T1000 (cell line): ENCODE results near the gene RCOR3.
"Not testable (repeated sequence)": the region's sequence is repeated elsewhere in the genome, so short reads cannot be mapped to it uniquely, and the experiment has no call there.

Source experiments
- DNase-seq: peaks from one replicate; lab custom pipeline; 2025; ENCODE audit warnings: mixed read lengths; lab: John Stamatoyannopoulos, UW

The RCOR3 gene

DNA sequence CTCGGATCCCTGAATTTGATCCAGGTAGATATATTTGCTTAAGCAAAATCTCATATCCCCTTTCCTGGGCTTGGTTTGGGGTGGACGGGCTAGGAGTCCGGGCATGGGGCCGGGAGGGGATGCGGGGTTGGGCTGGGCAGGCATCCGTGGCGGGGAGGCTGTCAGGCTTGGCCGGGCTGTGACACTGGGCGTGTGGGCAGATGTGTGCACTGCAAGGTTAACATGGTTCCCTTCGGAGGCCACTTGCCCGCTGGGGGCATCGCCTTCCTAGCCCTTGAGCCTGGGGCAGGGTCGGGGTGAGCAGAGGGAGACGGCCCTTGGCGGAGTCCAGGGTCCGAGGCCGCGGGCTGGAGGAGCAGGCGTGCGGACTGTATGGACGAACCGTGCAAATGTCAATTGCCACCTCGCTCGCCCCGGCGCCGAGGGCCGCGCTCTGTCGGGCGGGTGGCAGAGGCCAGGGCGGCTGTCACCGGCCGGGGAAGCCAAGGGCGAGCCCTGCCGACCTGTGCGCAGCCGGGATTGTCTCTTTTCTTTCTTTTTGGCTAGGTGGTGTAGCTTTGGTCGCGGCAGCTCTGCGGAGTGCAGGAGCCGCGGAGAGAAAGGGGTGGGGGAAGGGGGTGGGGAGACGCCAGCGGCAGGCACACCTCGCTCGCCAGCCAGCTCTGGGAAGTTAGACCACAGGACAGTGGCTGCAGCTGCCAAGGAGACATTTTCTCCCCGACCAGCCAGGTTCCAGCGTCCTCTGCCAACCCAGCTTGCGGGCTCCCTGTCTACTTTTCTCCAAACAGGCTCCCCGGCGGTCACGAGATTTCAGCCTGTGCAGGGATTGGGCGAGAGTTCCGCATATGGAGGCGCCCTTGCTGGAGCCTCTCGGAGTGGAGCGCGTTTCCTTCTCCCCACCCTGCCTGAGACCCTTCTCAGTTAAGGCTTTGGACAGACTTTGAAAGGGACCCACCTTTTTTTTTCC, 1.3 kb downstream of the RCOR3 start:
- peak; percentile 46 for DNase-seq

DNA sequence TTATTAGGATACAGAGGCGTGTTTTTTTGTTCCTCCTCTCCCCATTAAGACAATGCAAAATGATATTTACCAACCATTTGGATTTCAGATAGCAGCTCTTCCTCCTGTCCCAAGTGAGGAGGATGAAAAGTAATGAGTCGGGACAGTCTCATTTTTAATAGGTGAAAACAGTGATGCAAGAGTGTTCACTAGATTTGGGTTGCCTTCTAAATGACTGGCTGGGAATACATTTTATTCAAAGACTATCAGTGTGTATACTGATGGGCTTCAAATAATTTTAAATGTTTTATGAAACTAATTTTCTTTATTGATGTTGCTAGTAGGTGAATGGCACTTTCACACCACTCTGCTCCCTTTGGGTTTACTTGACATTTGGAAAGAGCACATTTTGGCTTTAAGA, 2.1 kb downstream of the RCOR3 start:
- DNase-seq = no peak

DNA sequence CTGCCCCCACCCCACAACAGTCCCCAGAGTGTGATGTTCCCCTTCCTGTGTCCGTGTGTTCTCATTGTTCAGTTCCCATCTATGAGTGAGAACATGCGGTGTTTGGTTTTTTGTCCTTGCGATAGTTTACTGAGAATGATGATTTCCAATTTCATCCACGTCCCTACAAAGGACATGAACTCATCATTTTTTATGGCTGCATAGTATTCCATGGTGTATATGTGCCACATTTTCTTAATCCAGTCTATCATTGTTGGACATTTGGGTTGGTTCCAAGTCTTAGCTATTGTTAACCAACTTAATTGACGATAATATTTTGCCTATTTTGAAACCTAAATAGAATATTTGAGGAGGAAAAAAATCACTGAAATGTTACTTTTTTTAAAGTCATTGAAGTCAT, 3.9 kb downstream of the RCOR3 start:
- not testable (repeated sequence) for DNase-seq

DNA sequence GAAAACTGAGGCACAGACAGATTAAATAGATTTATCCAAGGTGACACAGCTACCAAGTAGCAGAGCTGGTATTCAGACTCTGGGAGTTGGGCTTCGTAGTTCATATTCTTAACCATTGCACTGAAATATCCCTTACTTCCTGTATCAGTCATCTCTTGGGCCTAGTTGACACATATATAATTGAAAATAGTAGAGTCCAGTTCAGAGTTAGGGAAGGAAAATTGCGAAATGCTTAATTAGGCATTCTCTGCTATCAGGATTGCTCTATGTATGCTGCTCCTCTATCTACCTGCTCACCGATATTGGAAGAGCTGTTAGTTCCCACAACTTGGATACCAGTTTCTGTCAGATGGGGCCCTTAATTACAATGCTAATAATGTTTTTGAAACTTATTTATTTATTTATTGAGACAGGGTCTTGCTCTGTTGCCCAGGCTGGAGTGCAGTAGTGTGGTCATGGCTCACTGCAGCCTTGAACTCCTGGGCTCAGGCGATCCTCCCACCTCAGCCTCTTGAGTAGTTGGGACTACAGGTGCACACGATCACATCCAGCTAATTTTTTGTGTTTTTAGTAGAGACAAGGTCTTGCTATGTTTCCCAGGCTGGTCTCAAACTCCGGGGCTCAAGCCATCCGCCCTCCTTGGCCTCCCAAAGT, 8.2 kb downstream of the RCOR3 start:
- DNase-seq = no peak

DNA sequence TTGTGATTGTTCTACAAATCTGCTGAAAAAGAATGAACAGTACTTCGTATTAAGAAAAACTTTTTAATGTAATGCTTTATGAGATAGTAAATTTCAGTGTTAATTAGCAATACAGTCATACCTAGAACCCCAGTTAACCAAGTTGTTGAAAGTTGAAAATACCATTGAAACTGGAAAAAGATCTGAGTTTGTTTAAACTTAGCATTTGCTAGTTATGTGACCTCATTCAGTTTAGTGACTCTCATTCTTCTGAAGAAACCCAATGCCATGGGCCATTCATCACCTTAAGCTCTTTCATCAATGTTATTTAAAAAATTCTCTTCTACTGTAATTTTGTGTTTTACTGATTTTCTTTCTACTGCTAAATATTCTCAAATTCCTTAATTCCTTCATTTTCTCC, 20.2 kb downstream of the RCOR3 start:
- no peak for DNase-seq

DNA sequence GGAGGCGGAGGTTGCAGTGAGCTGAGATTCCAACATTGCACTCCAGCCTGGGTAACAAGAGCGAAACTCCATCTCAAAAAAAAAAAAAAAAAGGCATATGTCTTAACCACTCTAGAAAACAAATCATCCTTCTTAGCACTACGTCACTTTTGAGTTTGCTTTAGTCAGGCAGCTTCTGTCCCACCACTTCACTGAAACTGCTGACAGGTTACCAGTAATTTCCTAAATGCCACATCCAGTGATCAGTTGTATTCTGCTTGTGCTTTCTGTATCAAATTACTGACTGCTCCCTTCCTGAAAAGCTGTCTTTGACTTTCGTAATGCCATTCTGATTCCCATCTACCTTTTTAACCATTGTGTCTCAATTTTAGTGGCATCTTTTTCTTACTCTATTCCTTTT, 21.7 kb downstream of the RCOR3 start:
- no peak for DNase-seq

DNA sequence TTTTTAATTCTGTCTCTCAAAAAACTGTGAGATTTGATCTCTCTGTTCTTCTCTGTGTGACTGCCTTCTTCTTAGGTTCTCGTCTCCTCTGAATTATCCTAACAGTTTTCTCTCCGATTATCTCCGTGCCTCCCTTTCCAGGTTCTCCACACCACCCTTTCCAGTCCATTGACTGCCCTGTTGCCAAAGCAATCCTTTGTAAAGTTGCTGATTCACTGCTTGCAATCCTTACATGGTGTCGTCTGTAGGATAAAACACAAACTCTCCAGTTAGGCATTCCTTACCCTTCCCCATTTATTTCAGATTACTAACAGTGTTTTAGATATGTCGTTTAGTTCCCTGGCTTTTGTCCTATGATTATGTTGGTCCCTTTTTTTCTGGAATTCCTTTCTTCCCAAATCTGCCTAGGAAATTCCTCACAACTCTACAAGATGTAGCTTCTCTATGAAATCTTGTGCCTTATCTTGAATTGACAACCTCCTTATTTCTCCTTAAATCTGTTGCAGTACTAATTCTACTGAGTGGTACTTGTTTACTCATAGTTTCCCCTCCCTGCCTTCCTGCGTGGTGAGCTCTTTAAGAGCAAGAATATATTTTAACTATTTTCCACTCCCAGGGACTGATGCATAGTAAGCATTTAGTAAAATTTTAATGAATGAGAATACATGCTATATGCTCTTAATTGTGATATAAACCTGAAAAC, 22.3 kb downstream of the RCOR3 start:
- DNase-seq = no peak

DNA sequence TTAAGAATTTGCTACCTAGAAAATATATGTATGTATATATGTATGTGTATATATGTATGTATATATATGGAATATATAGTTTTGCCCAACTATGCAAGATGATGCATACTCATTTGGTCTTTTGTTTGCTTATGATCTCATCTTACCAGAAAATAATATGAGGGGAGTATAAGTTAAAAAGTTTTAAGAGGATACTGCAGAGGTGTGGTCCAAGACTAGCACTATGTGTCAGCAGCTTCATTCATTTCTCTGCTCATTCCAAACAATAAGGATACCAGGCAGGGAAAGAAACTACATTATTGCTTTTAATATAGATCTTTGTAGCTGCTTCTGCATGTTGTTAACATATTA, 22.8 kb downstream of the RCOR3 start:
- no peak for DNase-seq

DNA sequence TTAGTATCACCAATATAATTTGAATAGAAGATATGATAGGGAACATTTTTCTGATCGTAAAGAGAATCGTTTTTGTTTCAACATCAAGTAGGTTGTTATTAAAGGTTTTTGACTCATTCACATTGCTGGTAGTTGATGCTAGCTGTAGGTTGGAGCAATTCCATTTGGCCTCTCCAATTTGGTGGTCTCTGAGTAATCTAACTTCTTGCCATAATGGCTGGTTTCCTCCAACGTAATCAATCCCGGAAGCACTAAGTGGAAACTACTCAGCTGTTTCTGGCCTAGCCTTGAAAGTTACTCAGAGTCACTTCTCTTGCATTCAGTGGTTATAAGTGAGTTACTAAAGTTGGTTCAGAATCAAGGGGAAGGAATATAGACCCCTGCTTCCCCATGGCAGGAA, 26.0 kb downstream of the RCOR3 start:
- no peak for DNase-seq

DNA sequence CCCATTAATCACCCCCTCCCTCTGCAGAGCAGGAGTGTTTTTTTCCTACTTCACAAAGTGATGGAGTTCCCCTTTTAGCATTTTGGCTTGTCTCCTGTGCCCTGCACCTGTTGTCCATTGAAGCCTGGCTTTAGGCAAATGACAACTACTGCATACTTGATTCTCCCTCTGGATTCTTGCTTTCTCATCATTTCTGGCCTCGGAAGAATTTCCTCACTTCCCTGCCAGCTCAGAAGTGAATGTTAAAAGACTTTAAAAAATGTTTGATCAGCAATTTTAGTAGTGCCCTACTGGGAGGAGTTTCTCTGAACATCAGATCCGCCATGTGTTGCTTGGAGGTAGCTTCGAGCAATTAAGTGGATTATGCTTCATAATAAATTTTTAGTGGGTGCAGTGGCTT, 28.1 kb downstream of the RCOR3 start:
- DNase-seq = no peak

DNA sequence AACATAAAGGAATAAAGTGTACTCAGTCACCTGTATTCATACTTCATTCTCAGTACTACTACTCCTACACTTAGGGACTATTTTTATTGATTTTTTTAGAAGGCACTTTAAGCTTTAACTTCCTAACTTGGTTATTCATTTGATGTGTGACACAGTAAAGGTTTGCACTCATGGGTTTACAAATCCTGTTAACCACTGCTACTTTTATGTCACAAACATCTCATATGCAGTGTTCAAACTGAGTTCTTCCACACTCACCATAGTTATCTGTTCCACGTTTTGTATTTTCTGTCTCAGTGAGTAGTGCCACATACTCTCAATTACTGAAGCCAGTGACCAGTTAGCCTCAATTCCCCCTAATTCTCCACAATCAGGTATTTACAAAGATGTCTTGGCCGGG, 33.2 kb downstream of the RCOR3 start:
- DNase-seq = no peak

DNA sequence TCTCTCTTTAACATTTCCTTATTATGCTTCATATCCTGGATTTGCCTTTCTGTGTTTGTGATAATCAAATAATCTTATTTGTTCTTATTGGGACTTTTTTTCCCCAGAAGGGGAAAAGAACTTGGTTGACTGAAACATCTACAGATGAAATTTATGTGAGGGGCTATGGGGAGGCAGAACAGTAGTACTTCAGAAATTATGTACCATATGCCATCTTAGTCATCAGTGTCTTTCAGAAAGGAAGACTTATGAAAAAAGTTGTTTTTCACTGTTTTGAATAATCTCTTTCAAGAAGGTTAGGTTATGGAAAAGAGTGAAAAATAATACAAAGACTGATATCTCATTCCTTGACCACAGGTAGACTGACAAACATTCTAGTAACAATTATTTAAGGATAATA, 37.2 kb downstream of the RCOR3 start:
- DNase-seq = no peak

DNA sequence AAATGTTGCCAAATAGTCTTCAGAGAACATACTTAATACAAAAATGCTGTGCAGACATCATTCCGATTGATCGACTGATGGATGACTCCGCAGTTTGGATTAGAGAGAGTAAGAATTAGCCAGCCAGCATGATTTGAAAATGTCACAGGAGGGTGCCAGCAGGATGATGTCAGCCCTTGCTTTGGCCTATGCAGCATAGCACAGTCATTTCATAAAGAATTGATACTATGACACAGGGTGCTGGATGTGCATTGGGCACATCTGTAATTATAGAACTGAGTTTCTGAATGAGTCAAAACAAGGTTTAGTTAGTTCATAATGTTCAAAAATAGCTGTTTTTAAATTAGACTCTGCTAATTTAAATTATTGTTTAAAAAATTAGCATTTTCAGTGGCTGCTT, 45.9 kb downstream of the RCOR3 start:
- no peak for DNase-seq

DNA sequence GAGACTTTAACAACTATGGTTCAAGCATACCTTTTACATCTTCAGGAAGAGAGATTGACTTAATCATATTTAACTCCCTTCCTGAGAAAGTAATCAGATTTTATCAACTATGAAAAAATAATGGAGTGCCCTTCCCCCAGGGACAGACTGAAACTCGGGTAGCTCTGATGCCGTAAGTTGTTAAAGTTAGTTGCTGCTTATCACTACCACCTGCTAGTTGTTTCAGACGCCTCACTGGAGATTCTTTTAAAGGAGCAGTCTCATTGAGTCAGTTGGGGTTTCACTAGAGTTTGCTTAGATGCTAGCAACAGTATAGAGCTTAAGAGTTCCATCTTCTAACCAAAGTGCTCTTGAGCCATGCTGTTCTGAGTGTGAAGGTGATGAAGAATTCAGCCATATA, 50.5 kb downstream of the RCOR3 start:
- DNase-seq = no peak

DNA sequence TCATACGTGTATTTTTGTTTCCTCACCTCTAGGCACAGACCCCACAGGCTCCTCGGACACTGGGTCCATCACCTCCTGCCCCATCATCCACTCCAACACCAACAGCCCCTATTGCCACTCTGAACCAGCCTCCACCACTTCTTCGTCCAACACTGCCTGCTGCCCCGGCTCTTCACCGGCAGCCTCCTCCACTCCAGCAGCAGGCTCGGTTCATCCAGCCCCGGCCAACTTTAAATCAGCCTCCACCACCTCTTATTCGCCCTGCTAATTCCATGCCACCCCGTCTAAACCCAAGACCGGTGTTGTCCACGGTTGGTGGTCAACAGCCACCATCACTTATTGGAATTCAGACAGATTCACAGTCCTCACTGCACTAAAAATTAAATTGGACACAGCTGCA, 54.2 kb downstream of the RCOR3 start:
- no peak for DNase-seq

DNA sequence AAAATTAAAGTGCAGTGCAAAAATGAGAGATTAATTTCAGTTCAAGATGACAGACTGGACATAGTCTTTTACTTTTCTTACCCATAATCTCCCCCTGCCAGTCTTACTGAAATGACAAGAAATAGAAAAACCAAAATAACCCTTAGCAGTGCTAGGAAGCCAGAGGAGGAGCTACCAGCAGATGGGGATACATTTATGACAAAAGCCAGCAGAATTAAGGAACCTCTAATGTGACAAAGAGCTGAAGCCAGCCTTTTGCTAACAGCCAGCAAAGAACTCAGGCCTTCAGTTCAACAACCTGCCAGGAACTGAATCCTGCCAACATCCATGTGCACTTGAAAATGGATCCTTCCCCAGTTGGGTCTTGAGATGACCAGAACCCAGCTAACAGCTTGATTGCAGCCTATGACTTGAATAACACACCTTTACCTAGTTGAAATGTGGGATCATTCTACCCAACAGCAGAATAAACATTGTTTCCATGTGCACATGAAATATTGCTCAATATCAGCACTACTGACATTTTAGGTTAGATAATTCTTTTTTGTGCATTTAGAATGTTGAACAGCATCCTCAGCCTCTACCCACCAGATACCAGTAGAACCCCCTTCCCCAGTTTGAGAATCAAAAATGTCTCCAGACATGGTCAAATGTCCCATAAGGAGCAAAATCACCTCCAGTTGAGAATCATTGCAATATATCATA, 59.6 kb downstream of the RCOR3 start:
- no peak for DNase-seq

DNA sequence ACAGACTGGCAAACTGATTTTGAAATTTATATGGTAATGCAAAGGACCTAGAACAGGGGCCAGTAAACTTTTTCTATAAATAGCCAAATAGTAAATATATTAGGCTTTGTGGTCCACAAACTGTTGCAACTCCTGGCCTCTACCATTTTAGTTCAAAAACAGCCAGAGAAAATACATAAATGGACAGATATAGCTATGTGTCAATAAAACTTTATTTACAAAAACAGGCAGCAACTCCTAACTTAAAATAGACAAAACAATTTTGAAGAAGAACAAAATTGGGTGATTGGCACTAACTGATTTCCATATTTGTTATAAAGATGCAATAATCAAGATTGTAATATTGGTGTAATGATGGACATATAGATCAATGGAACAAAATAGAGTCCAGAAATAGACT, 60.7 kb downstream of the RCOR3 start:
- DNase-seq = no peak

DNA sequence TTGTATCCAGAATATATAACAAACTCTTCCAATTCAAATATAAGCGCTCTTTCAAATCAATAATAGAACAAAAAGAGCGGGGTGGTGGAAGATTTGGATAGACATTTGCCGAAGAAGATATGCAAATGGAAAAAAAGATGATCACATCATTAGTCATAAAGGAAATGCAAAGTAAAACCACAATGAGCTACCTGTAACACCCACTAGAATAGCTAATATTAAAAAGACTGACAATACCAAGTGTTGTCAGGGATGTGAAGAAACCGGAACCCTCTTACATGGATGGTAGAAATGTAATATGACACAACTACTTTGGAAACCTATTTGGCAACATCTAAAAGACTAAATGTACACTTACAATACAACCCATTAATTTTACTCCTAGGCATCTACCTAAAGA, 61.8 kb downstream of the RCOR3 start:
- no peak for DNase-seq

DNA sequence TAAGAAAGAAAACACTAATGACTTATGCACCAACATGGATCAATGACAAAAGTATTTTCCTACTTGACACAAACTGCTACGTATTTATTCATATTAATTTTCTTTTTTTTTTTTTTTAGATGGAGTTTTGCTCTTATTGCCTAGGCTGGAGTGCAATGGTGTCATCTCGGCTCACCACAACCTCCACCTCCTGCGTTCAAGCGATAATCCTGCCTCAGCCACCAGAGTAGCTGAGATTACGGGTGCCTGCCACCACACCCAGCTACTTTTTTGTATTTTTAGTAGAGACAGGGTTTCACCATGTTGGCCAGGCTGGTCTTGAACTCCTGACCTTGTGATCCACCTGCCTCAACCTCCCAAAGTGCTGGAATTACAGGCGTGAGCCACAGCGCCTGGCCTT, 62.5 kb downstream of the RCOR3 start:
- DNase-seq = not testable (repeated sequence)

DNA sequence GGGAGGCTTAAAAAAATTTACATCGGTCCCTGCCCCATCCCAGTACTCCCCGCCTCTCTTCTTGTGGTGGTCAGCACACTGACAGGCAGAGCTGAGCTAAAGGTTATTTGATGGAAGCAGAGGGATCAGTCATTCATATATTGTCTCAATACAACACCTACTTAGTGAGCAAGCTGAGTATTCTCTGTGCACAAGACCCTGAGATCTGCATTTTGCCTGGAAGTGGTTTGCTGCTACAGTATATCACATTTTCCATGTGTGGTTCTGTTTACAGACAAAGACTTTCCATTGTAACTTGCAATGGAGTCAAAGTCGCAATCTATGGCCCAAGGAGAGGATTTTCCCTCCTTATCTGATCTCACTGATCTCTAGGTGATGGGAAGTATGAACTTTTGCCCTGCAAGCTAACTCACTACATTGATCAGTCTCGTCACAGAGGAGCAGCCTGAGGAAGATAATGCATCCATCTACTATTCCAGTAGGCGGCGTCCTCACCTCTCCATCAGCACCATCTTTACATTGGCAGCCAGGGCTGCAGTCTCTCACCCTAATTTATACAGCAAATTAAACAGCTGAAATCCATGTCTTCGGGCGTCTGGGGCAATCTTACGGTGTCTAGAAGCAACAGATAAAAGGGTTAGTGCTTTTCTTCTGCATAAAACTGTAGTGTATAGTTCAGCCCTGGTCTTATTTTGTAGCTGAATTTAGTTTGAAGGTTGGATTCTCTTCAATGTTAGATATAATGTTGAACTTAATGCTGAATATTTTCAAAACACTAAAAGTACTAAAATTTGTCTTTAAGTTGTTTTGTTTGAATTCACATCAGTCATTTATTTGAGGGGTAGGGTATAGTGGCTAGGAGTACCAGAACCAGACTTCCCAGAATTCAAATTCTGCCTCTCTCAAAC, 64.2 kb downstream of the RCOR3 start:
- peak; percentile 20 for DNase-seq
